ENCODE data around the gene ANO8. TPM values are rescaled to one million over a fixed set of nuclear protein-coding genes. Genes with fewer than 3 reads are reported as not detected.

Gene ANO8
- polyA plus RNA-seq, 1 of the 3 experiments (the other 2 are of a cell fraction) = 7.8 TPM

- CTCF ChIA-PET = no interaction called here
- Histone ChIP-seq H3K27me3 (ENCODE audit: insufficient read depth) (no peaks in the 10 kb centered on the region), H3K36me3 (replicated peaks in 1 of 2; ENCODE audit: control insufficient read depth in 1 of 2, insufficient read depth in 2 of 2, low read length in 1 of 2) (no peaks in the 10 kb centered on the region), H3K27ac (ENCODE audit: low read depth in 2 of 2, low read length in 1 of 2) (no peak overlapping the region), H3F3A (replicated peaks; ENCODE audit: insufficient read depth) (no peaks in the 10 kb centered on the region), H3K4me3 (ENCODE audit: low read depth in 2 of 2, low read length in 1 of 2) (no peak overlapping the region), H3K9me2 (no peaks in the 10 kb centered on the region), H3K4me2 (no peak overlapping the region), H3K9ac (no peak overlapping the region), H3K9me3 (no peaks in the 10 kb centered on the region), H3K4me1 (ENCODE audit: control insufficient read depth in 1 of 2, insufficient read depth in 2 of 2, low read depth in 1 of 2, low read length in 1 of 2) (peaks cover 5 to 6% of the 10 kb centered on the region in 2 experiments; a peak in 1 of 4 replicates), H3K79me2 (ENCODE audit: insufficient read depth) (no peaks in the 10 kb centered on the region), H2AFZ (ENCODE audit: low read depth) (no peak overlapping the region), H4K20me1 (ENCODE audit: insufficient read depth) (no peaks in the 10 kb centered on the region)
- POLR2A ChIA-PET = no interaction called here
- no peak for DNase-seq
- 93% methylated on average over 37 of the region's 45 CpGs for WGBS (ENCODE audit: low lambda C conversion rate)
- TF ChIP-seq NFIC (IDR thresholded peaks at IDR 0.05; ENCODE audit: borderline replicate concordance) (no peak), SMC3 (IDR thresholded peaks at IDR 0.05; ENCODE audit: low read depth, low read length) (no peak), FOSL2 (IDR thresholded peaks at IDR 0.05; ENCODE audit: borderline replicate concordance, low read depth) (no peak), RFX5 (IDR thresholded peaks at IDR 0.05; ENCODE audit: low read length) (no peak), FOXM1 (IDR thresholded peaks at IDR 0.05; ENCODE audit: low read depth) (no peak), PBX3 (IDR thresholded peaks at IDR 0.05) (no peak), RAD21 (IDR thresholded peaks at IDR 0.05; ENCODE audit: low read length) (no peak), MAX (IDR thresholded peaks at IDR 0.05; ENCODE audit: low read depth) (no peak), CTCF (IDR thresholded peaks at IDR 0.05) (no peak), USF2 (IDR thresholded peaks at IDR 0.05; ENCODE audit: borderline replicate concordance, low read depth, low read length) (no peak), JUND (IDR thresholded peaks at IDR 0.05) (no peak), RCOR1 (IDR thresholded peaks at IDR 0.05; ENCODE audit: low read length) (no peak), TAF1 (IDR thresholded peaks at IDR 0.05; ENCODE audit: borderline replicate concordance, low read depth, low read length) (no peak), FOXJ3 (CRISPR knock-in tag; IDR thresholded peaks at IDR 0.05) (no peak), YY1 (IDR thresholded peaks at IDR 0.05; ENCODE audit: low read depth) (no peak), TCF12 (IDR thresholded peaks at IDR 0.05) (no peak), MEF2A (IDR thresholded peaks at IDR 0.05; ENCODE audit: borderline replicate concordance, low read depth) (no peak), ELF1 (IDR thresholded peaks at IDR 0.05) (no peak)
Measured at GRCh38 chr19:17351815-17352435, 17.3 kb upstream of the ANO8 start.

Measured in SK-N-SH (cell line).